Testis (tissue), 2 donors: ENCODE measurements around the gene VIT.

Experiments used
- POLR2A ChIP-seq: fragments of 450-650 bp; IDR thresholded peaks from one replicate; pipeline ENCODE4 v1.6.1; 2017; ENCODE audit warnings: antibody characterized with exemption, mild to moderate bottlenecking, moderate library complexity
- TF ChIP-seq, protein P1 (sequence below), 3 experiments: fragments of 450-650 bp in 2 of 3; fragments of 200-600 bp in 1 of 3; sonication (generic) in 1 of 3; IDR thresholded peaks; one replicate each; pipeline ENCODE4 v1.5.1; 2016 to 2019; ENCODE audit warnings: antibody characterized with exemption in 3 of 3, mild to moderate bottlenecking in 2 of 3, moderate library complexity in 1 of 3

DNA sequence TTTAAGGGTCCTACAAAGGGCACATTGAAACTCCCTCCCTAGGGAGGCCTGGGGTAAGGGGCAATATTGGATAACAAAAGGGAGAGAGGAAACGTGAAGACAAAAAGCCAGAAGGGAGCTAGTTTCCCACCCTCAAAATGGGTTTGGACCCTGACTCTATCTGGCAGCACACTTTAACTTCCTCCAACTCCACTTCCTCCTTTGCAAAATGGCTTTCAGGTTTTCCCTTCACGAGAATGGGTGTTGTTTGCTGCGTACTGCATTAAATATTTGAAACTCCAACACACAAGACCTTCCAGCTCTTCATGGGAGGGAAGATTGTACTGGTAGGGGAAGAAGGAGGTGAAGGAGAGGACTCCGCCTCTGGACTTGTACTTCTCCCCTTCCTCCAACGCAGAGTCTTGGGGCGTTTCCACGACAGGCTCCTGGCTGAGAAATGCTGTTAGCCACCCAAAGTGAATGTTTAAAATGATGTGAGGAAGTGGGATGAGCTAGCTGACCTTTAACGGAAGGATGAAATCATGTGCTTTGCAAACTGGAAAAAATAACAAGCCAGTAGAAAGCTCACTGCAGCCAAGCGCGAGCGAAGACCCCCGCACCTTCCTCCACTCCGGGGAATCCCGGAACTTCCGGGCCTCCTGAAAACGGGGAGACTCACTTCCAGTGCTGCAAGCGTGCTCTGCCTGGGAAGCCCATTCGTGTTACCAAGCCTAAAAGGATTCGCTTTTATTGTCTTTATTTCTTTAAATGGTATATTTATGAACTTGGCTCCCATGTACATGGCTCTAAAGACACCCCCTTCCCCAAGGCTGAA lies 85.6 kb downstream of the VIT start:
- TF ChIP-seq POLR2A: no peak
- TF ChIP-seq, protein P1, sequence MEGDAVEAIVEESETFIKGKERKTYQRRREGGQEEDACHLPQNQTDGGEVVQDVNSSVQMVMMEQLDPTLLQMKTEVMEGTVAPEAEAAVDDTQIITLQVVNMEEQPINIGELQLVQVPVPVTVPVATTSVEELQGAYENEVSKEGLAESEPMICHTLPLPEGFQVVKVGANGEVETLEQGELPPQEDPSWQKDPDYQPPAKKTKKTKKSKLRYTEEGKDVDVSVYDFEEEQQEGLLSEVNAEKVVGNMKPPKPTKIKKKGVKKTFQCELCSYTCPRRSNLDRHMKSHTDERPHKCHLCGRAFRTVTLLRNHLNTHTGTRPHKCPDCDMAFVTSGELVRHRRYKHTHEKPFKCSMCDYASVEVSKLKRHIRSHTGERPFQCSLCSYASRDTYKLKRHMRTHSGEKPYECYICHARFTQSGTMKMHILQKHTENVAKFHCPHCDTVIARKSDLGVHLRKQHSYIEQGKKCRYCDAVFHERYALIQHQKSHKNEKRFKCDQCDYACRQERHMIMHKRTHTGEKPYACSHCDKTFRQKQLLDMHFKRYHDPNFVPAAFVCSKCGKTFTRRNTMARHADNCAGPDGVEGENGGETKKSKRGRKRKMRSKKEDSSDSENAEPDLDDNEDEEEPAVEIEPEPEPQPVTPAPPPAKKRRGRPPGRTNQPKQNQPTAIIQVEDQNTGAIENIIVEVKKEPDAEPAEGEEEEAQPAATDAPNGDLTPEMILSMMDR (IDR thresholded peaks at IDR 0.05): no peak
